Bone marrow (tissue), 2 donors: ENCODE data around the gene IFNB1.

Experiments used
- DNase-seq, 2 donors: peaks; one replicate each; lab custom pipeline; 2025; lab: John Stamatoyannopoulos, UW

The IFNB1 gene

DNA sequence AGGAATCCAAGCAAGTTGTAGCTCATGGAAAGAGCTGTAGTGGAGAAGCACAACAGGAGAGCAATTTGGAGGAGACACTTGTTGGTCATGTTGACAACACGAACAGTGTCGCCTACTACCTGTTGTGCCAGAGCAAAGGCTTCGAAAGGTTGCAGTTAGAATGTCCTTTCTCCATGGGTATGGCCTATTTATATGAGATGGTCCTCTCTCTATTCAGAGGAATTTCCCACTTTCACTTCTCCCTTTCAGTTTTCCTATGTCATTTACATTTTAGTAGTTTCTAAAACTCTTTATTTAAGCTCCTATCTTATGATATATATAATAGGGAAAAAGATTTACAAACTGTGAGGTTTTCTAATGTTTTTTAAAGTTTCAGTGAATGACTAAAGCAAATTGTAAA lies at the start of gene IFNB1:
Gene IFNB1 (minus strand): TSS at position 162 of the 400 bp plus-strand sequence. CDS start 73 bp downstream, at position 89.
- no peak for DNase-seq

DNA sequence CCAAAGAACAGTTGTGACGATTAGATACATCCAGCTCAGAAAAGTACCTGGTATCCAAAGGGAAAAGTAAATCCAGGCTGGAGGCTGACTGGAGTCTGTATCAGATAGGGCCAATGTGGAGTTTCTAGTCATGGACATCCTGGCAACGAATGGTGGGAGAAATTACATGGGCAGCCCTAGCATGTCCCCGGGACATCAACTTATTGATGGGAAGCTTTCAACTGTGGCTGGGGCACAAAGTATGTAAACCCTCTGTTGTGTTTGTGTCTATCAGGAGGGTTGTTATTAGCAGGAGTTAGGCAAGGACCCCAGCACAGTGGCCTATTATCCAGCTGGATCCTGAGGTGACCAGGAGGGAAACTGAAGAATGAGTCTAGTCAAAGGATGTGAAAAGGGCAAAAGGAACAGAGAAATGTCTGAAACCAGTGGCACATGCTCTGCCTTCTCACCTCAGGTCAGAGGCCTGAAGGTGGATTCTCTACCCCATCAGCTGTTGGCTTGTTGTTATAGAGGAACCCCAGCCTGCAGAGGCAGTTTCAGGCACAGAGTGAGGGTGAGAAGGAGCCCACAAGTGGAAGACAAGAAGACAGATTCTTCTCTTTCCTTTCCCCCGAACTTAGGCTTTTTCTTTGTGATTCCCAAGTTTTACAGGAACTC lies 44.0 kb upstream of the IFNB1 start:
- no peak for DNase-seq

DNA sequence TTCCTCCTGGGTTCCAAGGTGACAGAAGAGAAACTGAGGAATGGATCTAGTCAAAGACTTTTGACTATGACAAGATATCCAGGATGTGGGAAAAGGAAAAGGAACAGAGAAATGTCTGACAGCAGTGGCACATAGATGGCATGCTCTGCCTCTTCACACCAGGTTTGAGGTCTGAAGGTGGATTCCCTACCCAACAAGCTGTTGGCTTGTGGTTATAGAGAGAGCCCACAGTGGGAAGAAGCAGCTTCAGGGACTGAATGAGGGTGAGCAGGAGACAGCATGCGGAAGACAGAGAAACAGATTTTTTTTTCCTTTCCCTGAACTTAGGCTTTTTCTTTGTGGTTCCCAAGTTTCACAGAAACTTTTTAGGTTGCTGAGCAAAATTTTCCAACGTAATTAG lies 43.3 kb upstream of the IFNB1 start:
- no peak for DNase-seq

DNA sequence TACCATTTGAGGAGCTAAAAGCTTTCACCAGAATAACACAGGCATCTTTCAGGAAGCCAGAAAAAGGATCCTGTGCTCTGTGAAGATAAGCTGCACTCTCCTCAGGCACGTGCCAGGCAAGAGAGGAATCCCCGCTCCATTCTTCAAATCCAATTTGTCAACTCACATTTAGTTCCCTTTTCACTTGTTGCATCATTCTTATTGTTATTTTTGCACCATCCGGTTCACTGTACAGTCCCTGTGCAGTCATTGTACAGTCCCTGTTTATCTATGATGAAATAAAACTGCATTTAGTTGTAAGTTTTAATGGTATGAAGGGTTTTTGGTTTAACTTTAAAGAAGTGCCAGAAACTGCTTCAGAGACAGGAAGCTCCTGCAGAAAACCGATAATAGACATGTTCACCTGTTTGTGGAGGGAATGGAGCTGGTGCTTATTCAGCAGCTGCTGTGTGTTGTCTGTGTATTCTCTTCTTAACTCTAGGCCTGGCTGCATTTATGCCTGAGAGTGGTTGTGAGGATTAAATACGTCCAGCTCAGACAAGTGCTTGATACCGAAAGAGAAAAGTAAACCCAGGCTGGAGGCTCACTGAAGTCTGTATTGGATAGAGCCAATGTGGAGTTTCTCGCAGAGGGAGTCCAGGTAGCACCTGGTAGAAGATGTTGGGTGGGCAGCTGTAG lies 41.5 kb upstream of the IFNB1 start:
- peak in 1 of 2 donors; percentile 93 for DNase-seq

GRCh38 chr9:21114311-21114710 lies 36.6 kb upstream of the IFNB1 start:
- no peak for DNase-seq

- peak in 1 of 2 donors; percentile 74 for DNase-seq
These were observed 33.2 kb upstream of the IFNB1 start for GRCh38 chr9:21110708-21111576.

DNA sequence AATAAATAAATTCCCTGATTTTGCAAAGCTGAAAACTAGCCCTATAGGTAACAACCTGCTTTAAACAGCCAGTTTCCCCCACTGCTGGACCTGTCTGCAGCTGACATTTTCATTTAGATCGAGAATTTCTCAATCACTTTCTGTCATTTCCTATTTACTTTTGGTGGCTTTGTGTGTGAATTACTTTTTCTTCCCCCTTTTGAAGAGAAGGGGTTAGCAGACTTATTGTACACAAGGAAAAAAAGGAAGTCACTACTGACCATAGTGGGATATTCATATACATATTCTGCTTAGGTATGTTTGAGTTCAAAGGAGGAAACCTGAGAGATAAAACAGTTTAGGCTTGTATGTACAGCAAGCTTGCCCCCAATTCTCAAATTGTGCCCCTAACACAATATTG lies 27.0 kb upstream of the IFNB1 start:
- DNase-seq, result peak in 1 of 2 donors; percentile 62

GRCh38 chr9:21102305-21102704 lies 24.6 kb upstream of the IFNB1 start:
- DNase-seq, result no peak

DNA sequence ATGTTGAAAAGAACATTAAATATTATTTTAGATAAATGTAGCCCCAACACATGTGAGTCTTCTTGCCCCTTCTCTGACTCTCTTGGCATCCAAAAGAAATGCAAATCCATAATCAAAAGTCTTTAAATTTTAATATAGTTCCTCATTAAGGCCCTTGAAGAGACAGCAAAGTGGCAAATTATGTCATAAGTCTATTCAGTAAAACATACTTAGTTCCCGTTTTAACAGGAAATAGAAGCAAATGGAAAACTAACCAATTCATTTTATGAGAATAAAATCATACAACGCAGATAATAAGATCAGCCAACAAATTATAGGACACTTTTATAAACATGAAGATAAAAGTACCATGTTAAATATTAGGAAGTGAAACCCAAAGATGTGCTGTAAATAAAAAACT lies 20.1 kb upstream of the IFNB1 start:
- DNase-seq, result peak in 1 of 2 donors; percentile 46

DNA sequence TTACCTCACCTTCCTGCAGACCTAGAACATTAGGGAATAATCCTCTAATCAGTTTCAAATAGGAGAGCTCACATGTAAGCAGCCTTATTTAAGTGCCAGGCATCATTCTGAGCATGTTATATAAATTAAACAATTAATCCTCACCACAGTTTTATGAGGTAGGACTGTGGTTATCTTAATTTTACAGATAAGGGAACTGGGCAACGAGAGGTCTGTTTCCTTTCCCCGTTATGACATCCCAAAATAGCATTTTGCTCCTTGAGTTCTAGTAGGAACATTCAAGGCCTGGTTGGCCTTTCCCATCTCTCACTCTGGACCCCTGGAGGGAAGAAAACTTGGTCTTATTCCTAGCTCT lies 19.1 kb upstream of the IFNB1 start:
- DNase-seq, result no peak

DNA sequence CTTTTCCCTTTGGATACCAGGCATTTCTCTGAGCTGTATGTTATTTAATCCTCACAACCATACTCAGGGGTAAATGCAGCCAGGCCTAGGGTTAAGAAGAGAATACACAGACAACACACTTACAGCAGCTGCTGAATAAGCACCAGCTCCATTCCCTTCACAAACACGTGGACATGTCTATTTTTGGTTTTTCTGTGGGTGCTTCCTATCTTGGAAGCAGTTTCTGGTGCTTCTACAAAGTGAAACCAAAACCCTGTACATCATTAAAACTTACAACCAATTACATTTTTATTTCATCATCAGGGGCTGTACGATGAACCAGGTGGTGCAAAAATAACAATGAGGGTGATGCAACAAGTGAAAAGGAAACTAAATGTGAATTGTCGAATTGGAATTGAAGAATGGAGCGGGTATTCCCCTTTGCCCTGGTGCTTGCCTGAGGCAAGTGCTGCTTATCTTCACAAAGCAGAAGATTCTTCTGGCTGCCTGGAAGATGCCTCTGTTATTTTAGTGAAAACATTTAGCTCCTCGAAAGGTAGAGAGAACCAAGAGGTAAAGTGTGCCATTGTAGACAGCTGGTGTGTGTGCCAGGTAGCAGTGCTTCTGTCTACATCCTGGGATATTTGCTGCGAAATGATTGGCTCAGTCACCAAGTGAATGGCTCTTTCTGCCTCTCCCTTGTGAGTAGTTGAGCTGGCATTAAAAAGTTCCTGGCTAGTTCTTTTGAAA lies 18.6 kb upstream of the IFNB1 start:
- DNase-seq, result peak in 1 of 2 donors; percentile 82

DNA sequence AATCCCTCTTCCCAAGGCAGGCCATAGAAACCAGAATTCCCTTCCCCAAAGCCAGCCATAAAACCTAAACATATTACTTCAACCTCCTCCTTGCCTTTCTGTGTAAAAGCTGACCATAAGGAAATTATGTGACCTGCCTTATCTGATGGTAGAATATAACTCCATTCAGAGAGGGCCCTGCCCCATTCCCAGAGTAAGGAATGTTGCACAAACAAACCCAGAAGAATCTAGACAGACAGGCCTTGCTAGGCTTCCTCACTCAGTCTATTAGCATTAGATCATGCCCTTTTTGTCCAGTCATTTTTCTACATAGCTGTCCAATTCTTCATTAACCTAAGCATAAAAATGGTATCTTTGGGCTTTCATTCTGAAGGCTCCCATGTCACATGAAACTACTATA lies 17.8 kb upstream of the IFNB1 start:
- DNase-seq, result no peak

GRCh38 chr9:21086538-21086937 lies 8.8 kb upstream of the IFNB1 start:
- DNase-seq, result no peak

- no peak for DNase-seq
These were observed 7.3 kb upstream of the IFNB1 start for GRCh38 chr9:21085005-21085404.

DNA sequence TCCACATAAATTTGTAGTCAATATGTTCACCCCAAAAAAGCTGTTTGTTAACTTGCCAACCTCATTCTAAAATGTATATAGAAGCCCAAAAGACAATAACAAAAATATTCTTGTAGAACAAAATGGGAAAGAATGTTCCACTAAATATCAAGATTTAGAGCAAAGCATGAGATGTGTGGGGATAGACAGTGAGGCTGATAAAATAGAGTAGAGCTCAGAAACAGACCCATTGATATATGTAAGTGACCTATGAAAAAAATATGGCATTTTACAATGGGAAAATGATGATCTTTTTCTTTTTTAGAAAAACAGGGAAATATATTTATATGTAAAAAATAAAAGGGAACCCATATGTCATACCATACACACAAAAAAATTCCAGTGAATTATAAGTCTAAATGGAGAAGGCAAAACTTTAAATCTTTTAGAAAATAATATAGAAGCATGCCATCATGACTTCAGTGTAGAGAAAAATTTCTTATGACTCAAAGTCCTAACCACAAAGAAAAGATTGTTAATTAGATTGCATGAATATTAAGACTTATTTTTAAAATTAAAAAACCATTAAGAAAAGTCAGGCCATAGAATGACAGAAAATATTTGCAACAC lies 6.6 kb upstream of the IFNB1 start:
- no peak for DNase-seq

- DNase-seq, result no peak
These were observed 4.9 kb upstream of the IFNB1 start for GRCh38 chr9:21082671-21083070.

DNA sequence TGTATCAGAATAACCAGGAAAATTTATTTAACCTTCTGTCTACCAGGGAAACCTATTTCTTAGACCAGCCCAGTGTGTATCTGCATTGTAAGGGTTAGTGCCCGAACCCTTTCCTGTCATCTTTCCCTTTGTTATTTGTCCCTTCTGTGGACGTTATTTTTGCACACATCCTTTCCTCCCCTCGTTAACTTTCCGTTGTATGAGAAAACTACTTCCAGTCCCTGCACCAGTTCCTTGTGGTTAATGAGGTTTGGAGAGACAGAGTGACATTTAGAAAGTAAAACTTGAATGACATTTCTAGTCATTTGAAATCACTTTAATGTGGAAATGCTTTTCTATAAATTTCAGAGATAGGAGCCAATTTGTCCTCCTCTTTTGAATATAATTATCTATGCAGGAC lies 4.3 kb upstream of the IFNB1 start:
- DNase-seq, result peak in 1 of 2 donors; percentile 65

DNA sequence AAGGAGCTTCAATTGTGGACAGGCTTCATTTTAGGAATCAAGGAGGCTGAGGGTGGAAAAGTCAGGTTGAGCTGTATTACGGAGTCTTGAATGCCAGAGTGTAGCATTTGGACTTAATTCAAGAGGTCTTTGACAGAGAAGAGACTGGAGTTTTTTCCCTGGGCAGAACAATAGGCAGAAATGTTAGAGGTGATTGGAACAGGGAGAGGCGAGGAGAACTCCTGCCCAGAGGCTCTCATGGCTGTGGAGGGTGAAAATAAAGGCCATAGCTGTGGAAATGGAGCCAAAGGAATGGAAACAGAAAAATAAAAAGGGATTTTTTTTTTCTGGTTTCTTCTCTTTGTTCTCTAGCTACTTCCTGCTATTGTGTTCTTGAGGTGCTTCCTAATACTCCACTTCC lies 3.7 kb upstream of the IFNB1 start:
- DNase-seq, result no peak

DNA sequence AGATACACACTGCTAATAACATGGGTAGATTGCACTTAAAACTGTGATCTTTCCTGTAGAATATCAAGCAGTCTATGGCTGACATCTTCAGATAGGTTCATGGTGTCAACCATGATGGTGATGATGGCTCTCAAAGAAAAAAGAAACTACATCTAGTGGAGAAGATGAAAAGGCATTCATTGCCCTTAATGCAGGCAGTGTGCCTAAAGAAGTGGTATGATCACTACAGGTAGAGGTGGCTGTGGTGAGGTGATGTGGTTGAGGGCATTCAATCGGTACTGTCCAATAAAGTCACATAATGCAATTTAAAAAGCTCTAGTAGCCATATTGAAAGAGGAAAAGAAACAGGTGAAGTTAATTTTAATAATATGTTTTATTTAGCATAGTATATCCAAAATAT lies 3.1 kb upstream of the IFNB1 start:
- DNase-seq, result no peak

DNA sequence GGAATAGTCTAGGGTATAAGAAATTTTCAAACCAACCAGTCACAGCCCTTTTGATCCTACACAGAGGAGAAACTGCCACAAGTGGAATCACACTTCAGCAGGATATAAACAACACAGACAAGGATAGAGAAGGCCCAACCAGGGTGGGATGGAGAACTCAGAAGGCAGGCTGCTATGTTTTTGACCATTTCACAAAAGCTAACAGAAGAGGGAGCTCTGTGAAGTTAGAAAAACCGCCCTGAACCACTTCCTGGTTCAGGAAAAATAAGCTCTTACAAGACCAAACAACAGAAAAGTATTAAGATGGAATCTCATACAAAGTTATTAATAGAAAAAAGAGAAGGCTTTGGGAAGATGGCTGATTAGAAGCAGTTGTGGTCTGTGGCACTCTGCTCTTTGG lies 960 bp upstream of the IFNB1 start:
- DNase-seq, result no peak

- peak in 1 of 2 donors; percentile 16 for DNase-seq
These were observed 2.3 kb downstream of the IFNB1 start for GRCh38 chr9:21075484-21075883.

DNA sequence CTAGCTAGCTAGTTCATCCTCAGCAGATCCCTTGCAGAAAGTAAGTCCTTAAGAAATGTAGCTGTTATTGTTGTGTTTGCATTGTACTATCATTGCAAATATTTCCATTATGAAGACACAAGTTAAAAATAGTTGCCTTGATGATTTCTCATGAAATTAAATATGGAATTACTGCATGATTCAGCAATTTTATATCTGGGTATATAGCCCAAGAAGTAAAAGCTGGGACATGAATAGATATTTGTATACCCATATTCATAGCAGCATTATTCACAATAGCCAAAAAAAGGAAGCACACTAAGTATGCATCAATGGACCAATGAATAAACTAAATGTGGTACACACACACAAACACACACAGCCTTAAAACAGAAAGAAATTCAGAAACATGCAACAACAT lies 6.8 kb downstream of the IFNB1 start:
- no peak for DNase-seq
